Transverse colon (tissue), 4 donors: ENCODE results near the gene TPO. TPM values are rescaled to one million over a fixed set of nuclear protein-coding genes. Genes with fewer than 3 reads are reported as not detected.

Experiments
- DNase-seq: peaks from one replicate; pipeline ENCODE4 v3.0.0-alpha.2; 2019
- H3K27ac ChIP-seq, 4 donors: fragments of 200-600 bp; sonication (generic); 2 replicates each; pipeline ENCODE4 v1.5.1; 2016 to 2018; ENCODE audit warnings: inconsistent platforms in 4 of 4
- H3K27me3 ChIP-seq: fragments of 200-600 bp; sonication (generic); 2 replicates; pipeline ENCODE4 v1.5.1; 2017; ENCODE audit warnings: inconsistent platforms
- H3K36me3 ChIP-seq, 4 donors: fragments of 200-600 bp; sonication (generic); 2 replicates each; pipeline ENCODE4 v1.5.1; 2017 to 2019; ENCODE audit warnings: inconsistent platforms in 4 of 4
- H3K4me1 ChIP-seq, 4 donors: fragments of 200-600 bp; sonication (generic); 2 replicates each; pipeline ENCODE4 v1.5.1; 2017 to 2020; ENCODE audit warnings: inconsistent platforms in 4 of 4
- H3K4me3 ChIP-seq, 4 donors: fragments of 200-600 bp; sonication (generic); 1 replicate in 1 of 4; 2 replicates in 3 of 4; pipeline versions ENCODE4 v1.5.1 to v1.6.1; 2017 to 2019; ENCODE audit warnings: inconsistent platforms in 4 of 4
- H3K9me3 ChIP-seq, 2 donors: fragments of 200-600 bp; sonication (generic); 2 replicates each; pipeline ENCODE4 v1.5.1; 2017 to 2019; ENCODE audit warnings: inconsistent platforms in 2 of 2
- CTCF ChIP-seq, 5 experiments: fragments of 200-600 bp in 3 of 5; fragments of 450-650 bp in 2 of 5; sonication (generic) in 3 of 5; IDR thresholded peaks; 1 replicate in 2 of 5; 2 replicates in 3 of 5; pipeline ENCODE4 v1.5.1; 2016 to 2017; ENCODE audit warnings: antibody characterized with exemption in 5 of 5, inconsistent platforms in 3 of 5, mild to moderate bottlenecking in 2 of 5, moderate library complexity in 1 of 5
- EP300 ChIP-seq: sonication (generic); formaldehyde crosslinking; IDR thresholded peaks from one replicate; pipeline ENCODE4 v1.6.1; 2017; ENCODE audit warnings: antibody characterized with exemption, low read depth
- POLR2A ChIP-seq: fragments of 450-650 bp; IDR thresholded peaks from one replicate; pipeline ENCODE4 v1.6.1; 2016; ENCODE audit warnings: antibody characterized with exemption, mild to moderate bottlenecking, moderate library complexity
- POLR2AphosphoS5 ChIP-seq, 3 donors: sonication (generic); formaldehyde crosslinking; IDR thresholded peaks; one replicate each; pipeline ENCODE4 v1.6.1; 2016; ENCODE audit warnings: antibody characterized with exemption in 3 of 3
- WGBS, 2 donors: methylation state at CpG; one replicate each; pipeline ENCODE4 v1.1.5; 2018; ENCODE audit warnings: low coverage in 1 of 2; 5-methylcytosine and 5-hydroxymethylcytosine counted together
- in situ Hi-C, 4 donors: fragments of 200-750 bp; cut with MboI; loops; one replicate each; pipeline versions ENCODE4 v1.15.0 to v1.15.1; 2017; ENCODE audit warnings: low sequenced_read_pairs in 3 of 4, low pct_ligation_motif_present in 1 of 4, low pct_unique_long_range_greater_than_20kb in 1 of 4
- intact Hi-C: fragments of 100-400 bp; cut with DNase I; formaldehyde crosslinking; loops from one replicate; pipeline ENCODE4 v1.15.1; 2023; ENCODE audit warnings: low total_unique reads
- total RNA-seq, 4 donors: library from RNA; depleted of rRNA; stranded (reverse); fragments of >200 nt; gene quantifications; one replicate each; pipeline ENCODE4 v1.1.0, GENCODE V29; 2016

The TPO gene
- total RNA-seq, 4 donors from 2014 or later, result 1.4 to 5.8 (median 3.8) TPM

DNA sequence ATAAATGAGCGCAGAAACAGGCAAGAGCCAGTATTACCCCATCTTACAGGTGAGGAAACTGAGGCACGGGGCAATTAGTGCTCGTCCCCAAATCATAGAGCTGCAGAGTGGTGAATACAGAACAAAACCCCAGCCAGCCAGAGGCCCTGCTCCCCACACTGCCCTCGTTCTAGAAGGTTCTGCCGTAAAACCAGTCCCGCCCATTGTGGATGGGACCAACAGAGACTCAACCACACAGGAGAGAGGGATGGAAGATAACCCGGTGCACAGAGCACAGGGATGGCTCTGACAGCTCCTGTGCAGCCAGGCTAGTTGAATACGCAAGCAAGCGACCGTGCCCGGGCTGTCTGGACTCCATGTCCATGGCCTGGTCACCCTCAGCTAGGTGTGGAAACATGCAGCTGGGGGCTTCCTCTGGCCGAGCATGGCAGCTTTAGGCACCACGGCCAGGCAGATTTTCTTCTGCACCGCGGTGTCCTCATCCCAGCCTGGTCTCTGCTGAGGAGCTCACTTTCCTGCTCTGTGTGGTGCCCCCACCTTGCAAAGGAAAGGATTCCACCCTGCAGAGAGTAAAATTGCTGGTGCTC lies 146.4 kb downstream of the TPO start:
- 85 to 88% methylated on average over 4 to 15 of the region's 15 CpGs for WGBS, 2 donors
- no peak for TF ChIP-seq POLR2AphosphoS5 (IDR thresholded peaks at IDR 0.05)
- no peak for TF ChIP-seq CTCF (IDR thresholded peaks at IDR 0.05)
- TF ChIP-seq EP300, result no peak
- TF ChIP-seq POLR2A, result no peak
- in situ Hi-C loops, result loop anchor here in 1 of 4 donors (25.0 kb wide), 1 partner anchor 847 kb away; no protein-coding TSS in a partner anchor

DNA sequence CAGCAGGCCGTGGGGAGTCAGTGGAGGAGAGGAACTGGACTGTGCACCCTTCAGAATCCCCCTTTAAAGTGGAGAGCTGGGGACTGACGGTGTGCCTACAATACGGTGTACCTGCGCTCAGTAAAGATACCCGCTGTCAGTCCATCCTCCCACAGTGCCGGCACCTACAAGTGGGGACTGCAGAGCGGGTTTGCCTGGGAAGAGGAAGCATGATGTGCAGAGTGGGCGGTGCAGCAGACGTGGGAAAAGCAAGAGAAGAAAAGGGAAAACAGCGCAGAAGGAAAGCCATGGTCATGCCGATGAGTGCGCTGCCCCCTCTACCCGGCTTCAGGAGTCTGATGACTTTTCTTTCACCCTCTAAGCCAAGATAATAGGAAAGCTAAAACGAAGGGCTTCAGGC lies 148.0 kb downstream of the TPO start:
- no peak for DNase-seq
- intact Hi-C loops (no loop called here), in situ Hi-C loops (loop anchor here in 1 of 4 donors (25.0 kb wide), 1 partner anchor 849 kb away; no protein-coding TSS in a partner anchor)
- H3K27me3 ChIP-seq, result no peaks in the 10 kb centered on the region
- H3K27ac ChIP-seq, result no peak overlapping the region
- TF ChIP-seq EP300, result no peak
- TF ChIP-seq CTCF (IDR thresholded peaks at IDR 0.05), result no peak
- TF ChIP-seq POLR2AphosphoS5 (IDR thresholded peaks at IDR 0.05), result no peak
- TF ChIP-seq POLR2A, result no peak
- no peak overlapping the region for H3K4me3 ChIP-seq
- H3K9me3 ChIP-seq, result no peaks in the 10 kb centered on the region
- H3K36me3 ChIP-seq, result no peaks in the 10 kb centered on the region
- 83 to 87% methylated on average over 7 to 14 of the region's 14 CpGs for WGBS, 2 donors
- no peaks in the 10 kb centered on the region for H3K4me1 ChIP-seq

More for the DNA sequence above, 146.4 kb downstream of the TPO start:
- Histone ChIP-seq H3K27ac (no peak overlapping the region), H3K36me3 (no peaks in the 10 kb centered on the region), H3K27me3 (no peaks in the 10 kb centered on the region), H3K9me3 (no peaks in the 10 kb centered on the region), H3K4me3 (no peak overlapping the region), H3K4me1 (no peaks in the 10 kb centered on the region)
- no peak for DNase-seq
- intact Hi-C loops, result no loop called here

DNA sequence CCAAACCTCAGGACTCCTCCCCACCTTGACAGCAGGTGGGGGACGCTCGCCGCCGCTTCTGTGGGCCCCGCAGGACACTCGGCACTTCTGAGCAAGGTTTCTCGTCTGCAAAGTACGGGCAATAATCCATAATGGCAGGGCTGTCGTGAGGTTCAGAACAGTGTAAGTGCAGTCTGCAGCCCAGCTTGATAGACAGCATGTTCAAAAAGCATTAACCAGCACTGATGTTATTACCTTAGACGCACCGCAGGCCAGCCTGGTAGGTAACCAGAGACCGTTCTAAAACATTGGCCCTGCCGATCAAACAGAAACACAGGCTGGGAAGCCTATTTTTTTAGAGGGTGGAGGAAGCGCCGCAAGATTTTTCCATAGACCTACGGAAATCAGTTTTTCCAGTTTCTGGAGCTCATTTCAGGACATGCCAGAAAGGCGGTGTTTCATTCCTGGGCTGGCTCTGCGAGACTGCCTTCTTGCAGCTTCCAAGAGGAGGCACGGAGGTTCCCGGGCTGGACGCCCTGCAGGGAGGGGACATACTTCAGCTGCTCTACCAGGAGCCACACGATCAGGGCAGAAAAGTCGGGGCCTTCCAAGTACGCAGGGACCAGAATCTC lies 148.7 kb downstream of the TPO start:
- WGBS, 2 donors, result 85% methylated on average over 24 of the region's 24 CpGs; no CpG with 5 or more reads in 1 of the 2 donors
- DNase-seq, result no peak

More for the DNA sequence above, 148.7 kb downstream of the TPO start:
- H3K4me1 ChIP-seq, result no peaks in the 10 kb centered on the region
- no peak overlapping the region for H3K27ac ChIP-seq
- TF ChIP-seq POLR2AphosphoS5 (IDR thresholded peaks at IDR 0.05) (no peak), POLR2A (no peak), EP300 (no peak), CTCF (IDR thresholded peaks at IDR 0.05) (no peak)
- intact Hi-C loops, result no loop called here
- in situ Hi-C loops, result loop anchor here in 1 of 4 donors (25.0 kb wide), 1 partner anchor 850 kb away; no protein-coding TSS in a partner anchor
- no peaks in the 10 kb centered on the region for H3K9me3 ChIP-seq
- no peak overlapping the region for H3K4me3 ChIP-seq
- no peaks in the 10 kb centered on the region for H3K36me3 ChIP-seq
- no peaks in the 10 kb centered on the region for H3K27me3 ChIP-seq
